NCI-H128 (cell line): ENCODE data around the gene ULBP2.
"Not testable (repeated sequence)": the region's sequence is repeated elsewhere in the genome, so short reads cannot be mapped to it uniquely, and the experiment has no call there.

ENCODE experiments used
- DNase-seq: peaks from one replicate; lab custom pipeline; 2025; ENCODE audit not compliant: unreplicated experiment; lab: John Stamatoyannopoulos, UW

The ULBP2 gene

GRCh38 chr6:149925974-149926777 lies 15.6 kb upstream of the ULBP2 start:
- peak; percentile 57 for DNase-seq

DNA sequence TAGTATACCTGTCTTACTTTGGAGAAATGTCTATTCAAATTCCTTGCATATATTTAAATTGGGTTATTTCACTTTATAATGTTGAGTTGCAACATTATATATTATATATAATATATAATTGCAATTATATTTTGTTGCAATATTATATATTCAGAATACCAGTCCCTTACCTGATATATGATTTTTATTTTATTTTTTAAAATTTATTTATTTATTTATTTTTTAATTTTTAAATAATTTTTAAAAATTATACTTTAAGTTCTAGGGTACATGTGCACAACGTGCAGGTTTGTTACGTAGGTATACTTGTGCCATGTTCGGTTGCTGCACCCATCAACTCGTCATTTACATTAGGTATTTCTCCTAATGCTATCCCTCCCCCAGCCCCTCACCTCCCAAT lies 14.8 kb upstream of the ULBP2 start:
- not testable (repeated sequence) for DNase-seq

- no peak for DNase-seq
Measured at GRCh38 chr6:149929422-149929821, 12.4 kb upstream of the ULBP2 start.

DNA sequence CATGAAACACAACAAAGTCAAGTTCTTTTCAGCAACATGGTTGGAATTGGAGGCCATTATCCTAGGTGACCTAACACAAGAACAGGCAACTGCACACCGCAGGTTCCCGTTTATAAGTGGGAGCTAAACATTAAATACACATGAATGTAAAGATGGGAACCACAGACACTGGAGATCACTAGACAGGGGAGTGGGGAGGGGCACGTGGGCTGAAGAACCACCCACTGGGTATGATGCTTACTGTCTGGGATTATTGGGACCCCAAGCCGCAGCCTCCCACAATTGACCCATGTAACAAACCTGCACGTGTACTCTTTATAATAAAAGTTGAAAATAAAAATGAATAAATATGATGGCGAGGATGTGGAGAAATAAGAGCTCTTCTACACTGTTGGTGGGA lies 10.3 kb upstream of the ULBP2 start:
- no peak for DNase-seq

DNA sequence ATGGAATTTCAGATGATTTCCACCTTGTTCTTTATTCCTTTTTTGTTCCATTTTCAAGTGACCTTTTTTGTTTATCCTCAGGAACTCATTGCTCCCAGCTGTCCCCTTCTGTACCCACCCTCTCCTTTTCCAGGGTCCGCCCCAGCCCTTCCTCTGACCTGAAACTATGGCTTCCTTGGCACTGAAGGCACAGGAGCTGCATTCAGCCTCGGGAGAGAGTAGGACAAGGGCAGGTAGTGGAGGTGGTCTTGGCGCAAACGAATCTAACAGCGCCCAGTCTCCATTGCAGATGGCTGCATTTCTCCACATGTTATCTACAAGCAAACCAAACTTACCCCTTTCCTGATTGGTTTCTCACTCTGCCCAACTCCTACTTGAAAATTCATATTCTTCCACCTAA lies 8.8 kb upstream of the ULBP2 start:
- no peak for DNase-seq

DNA sequence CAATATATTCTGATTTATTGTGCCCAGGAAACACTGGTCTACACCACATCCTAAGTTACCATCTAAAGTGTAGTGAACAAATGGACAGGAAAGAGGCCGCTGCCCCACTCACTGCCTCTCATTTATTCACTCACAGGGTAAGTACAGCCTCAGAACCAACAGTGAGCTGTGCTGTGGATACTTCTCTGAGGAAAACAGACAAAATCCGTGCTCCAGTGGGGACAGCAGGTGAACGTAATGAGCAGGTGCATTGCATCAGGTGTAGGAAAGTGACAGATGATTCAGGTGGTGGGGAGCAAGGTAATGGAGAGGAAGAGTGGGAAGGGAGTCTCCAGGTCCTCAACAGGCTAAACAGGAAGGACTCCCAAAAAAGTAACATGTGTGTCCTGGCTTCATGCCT lies 8.4 kb upstream of the ULBP2 start:
- no peak for DNase-seq

GRCh38 chr6:149934249-149935156 lies 7.3 kb upstream of the ULBP2 start:
- peak; percentile 52 for DNase-seq

GRCh38 chr6:149935246-149935645 lies 6.6 kb upstream of the ULBP2 start:
- no peak for DNase-seq

GRCh38 chr6:149935668-149936067 lies 6.1 kb upstream of the ULBP2 start:
- DNase-seq, result no peak

- no peak for DNase-seq
Measured at GRCh38 chr6:149936743-149937142, 5.1 kb upstream of the ULBP2 start.

GRCh38 chr6:149938013-149938570 lies 3.7 kb upstream of the ULBP2 start:
- DNase-seq, result not testable (repeated sequence)

GRCh38 chr6:149938571-149939355 lies 3.1 kb upstream of the ULBP2 start:
- DNase-seq, result no peak

- no peak for DNase-seq
Measured at GRCh38 chr6:149939356-149939648, 2.5 kb upstream of the ULBP2 start.

- DNase-seq, result no peak
Measured at GRCh38 chr6:149939909-149940671, 1.7 kb upstream of the ULBP2 start.

- DNase-seq, result no peak
Measured at GRCh38 chr6:149940672-149940982, 1.2 kb upstream of the ULBP2 start.

DNA sequence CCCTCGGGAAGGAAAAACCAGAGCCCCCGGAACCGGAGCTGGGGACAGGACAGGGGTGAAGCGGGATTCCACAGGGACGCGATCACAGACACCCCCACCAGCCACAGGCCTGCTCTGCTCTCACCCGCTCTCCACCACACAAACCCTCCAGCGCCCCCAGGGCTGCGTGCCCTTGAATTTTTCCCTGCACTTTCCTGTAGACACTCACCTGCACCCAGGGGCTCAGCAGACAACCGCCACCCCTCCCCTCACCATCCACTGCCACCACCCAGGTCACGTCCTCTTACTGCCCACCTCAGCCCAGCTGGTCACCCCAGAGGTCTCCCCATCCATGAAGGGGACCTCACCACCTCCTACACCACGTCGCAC lies 631 bp downstream of the ULBP2 start:
- DNase-seq, result no peak

DNA sequence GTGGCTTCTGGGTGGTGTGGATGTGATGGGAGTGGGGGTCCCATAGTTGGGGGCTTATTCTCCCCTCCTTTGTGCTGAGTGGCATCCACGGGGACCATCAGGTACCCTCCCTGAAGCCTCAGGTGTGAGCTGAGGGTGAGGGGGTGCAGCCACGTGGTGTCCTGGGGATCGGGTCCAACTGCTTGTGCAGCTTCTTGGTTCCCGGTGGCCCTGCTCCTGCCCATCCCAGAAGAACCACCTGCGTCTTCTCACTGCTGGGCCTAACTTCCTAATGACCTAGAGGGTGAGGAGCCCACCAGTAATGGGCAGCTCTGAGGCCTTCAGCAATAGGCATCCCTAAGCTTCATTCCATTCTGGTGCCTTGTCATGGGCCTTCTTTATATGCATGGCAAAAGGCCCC lies 1.5 kb downstream of the ULBP2 start:
- not testable (repeated sequence) for DNase-seq

DNA sequence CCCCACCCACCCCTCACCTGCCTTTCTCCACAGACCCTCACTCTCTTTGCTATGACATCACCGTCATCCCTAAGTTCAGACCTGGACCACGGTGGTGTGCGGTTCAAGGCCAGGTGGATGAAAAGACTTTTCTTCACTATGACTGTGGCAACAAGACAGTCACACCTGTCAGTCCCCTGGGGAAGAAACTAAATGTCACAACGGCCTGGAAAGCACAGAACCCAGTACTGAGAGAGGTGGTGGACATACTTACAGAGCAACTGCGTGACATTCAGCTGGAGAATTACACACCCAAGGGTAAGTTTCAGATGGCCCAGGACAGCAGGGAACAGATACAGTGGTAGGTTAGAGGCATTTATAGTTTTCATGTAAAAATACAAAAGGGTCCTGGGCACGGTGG lies 3.5 kb downstream of the ULBP2 start:
- not testable (repeated sequence) for DNase-seq

- DNase-seq, result not testable (repeated sequence)
Measured at GRCh38 chr6:149946631-149947030, 4.8 kb downstream of the ULBP2 start.

DNA sequence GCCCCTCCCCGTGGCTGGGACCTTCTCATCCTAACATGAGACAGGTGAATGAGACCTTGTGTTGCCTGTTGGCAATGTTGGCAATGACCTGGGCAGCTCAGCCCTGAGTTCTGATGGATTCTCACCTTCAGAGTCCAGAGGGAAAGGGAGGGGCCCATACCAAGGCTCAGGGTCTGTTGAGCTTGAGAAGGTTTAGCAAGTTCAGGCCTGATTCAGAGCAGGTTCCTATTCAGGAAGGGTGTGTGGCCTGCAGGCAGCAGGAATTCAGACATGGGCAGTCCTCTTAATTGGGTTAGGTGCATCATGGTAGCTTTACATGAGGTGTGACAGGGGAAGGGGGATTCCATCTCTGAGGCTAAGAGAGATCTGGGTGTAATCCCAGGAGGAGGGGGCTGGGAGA lies 5.7 kb downstream of the ULBP2 start:
- not testable (repeated sequence) for DNase-seq

DNA sequence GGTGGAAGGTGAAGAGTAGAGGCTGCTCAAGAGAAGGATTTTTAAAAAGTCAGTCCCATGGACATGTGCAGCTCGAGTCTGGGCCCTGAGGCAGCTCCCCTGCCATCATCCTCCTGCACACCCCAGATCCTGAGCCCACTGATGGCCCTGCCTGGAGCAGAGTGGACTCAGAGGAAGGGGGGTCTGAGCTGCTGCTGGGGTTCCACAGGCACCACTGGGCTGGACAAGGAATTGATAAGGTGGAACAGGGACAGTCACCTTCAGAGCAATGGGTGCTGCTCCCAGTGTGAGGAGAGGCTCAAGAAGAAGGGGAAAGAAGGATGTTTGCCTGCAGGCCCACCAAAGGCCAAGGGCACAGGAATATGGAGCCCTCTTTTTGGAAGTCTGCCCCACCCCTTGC lies 6.2 kb downstream of the ULBP2 start:
- DNase-seq, result no peak
